Mammary epithelial cell (primary cell): Measurements from ENCODE around the gene SPSB3.

Experiments used
- EZH2 ChIP-seq: IDR thresholded peaks from 2 replicates; pipeline ENCODE4 v1.6.1; 2012; ENCODE audit warnings: low read length, inconsistent platforms, borderline replicate concordance
- TF ChIP-seq, protein P1 (sequence below), 2 donors: IDR thresholded peaks in 1 of 2; conservative IDR thresholded peaks in 1 of 2; 2 replicates each; pipeline ENCODE4 v1.5.1; 2011 to 2012; ENCODE audit warnings: inconsistent platforms in 2 of 2, low read length in 2 of 2, mild to moderate bottlenecking in 2 of 2, control low read depth in 1 of 2, low read depth in 1 of 2; ENCODE audit not compliant: insufficient read depth in 1 of 2; ENCODE audit errors: extremely low read depth in 1 of 2

DNA sequence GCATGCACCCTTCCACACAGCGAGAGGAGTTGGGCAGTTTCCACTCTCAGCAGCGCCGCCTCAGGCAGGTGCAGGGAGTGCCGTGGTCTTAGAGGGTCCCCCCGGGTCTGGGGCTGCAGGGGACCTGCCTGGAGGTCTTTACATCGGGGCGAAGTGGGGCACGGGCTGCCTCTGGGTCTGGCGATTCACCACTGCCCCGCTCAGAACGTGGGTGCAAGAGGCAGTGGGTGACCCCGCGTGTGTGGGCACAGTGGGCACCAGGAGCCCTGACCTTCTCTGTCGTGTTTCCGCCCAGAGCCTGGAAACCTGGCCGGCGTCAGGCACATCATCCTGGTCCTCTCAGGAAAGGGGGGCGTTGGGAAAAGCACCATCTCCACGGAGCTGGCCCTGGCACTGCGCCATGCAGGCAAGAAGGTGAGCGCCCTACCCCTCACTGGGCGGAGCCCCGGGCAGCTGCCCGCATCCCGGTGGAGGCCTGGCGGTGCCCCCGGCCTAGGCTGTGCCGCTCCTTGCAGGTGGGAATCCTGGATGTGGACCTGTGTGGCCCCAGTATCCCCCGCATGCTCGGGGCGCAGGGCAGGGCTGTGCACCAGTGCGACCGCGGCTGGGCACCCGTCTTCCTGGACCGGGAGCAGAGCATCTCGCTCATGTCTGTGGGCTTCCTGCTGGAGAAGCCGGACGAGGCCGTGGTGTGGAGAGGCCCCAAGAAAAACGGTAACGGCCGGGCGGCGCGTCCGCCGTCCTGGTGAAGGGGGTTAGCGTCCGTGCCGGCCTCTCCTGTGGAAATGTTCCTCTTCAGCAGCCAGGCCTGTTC is 4.1 kb upstream of the SPSB3 start:
- no peak for TF ChIP-seq EZH2
- TF ChIP-seq, protein P1, sequence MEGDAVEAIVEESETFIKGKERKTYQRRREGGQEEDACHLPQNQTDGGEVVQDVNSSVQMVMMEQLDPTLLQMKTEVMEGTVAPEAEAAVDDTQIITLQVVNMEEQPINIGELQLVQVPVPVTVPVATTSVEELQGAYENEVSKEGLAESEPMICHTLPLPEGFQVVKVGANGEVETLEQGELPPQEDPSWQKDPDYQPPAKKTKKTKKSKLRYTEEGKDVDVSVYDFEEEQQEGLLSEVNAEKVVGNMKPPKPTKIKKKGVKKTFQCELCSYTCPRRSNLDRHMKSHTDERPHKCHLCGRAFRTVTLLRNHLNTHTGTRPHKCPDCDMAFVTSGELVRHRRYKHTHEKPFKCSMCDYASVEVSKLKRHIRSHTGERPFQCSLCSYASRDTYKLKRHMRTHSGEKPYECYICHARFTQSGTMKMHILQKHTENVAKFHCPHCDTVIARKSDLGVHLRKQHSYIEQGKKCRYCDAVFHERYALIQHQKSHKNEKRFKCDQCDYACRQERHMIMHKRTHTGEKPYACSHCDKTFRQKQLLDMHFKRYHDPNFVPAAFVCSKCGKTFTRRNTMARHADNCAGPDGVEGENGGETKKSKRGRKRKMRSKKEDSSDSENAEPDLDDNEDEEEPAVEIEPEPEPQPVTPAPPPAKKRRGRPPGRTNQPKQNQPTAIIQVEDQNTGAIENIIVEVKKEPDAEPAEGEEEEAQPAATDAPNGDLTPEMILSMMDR (conservative IDR thresholded peaks at IDR 0.05 in 1 of 2, IDR thresholded peaks at IDR 0.05 in 1 of 2; ENCODE audit: extremely low read depth in 1 of 2, insufficient read depth in 1 of 2, low read depth in 1 of 2, low read length in 2 of 2) = no peak
